GM23338 (cell line): ENCODE results near the gene CAMTA1. TPM values are rescaled to one million over a fixed set of nuclear protein-coding genes. Genes with fewer than 3 reads are reported as not detected.

ENCODE experiments used
- ATAC-seq: fragments of 200-7000 bp; cut with Tn5 transposase; 3 replicates; pipeline ENCODE4 v1.9.1; 2020
- DNase-seq: peaks from one replicate; pipeline ENCODE4 v3.0.0-alpha.2; 2015; ENCODE audit warnings: low spot score
- H2AFZ ChIP-seq: fragments of 200-600 bp; sonication (generic); 2 replicates; pipeline ENCODE4 v1.8.0; 2016; ENCODE audit warnings: antibody characterized with exemption, mild to moderate bottlenecking, moderate library complexity
- H3F3A ChIP-seq: fragments of 200-600 bp; sonication (generic); replicated peaks from 2 replicates; pipeline ENCODE4 v1.8.0; 2017; ENCODE audit warnings: antibody characterized with exemption, mixed run types, low read depth
- H3K27ac ChIP-seq: fragments of 200-600 bp; sonication (generic); 2 replicates; pipeline ENCODE4 v1.6.1; 2016; ENCODE audit warnings: low read depth
- H3K27me3 ChIP-seq: fragments of 200-600 bp; sonication (generic); 2 replicates; pipeline ENCODE4 v1.8.0; 2016; ENCODE audit warnings: mild to moderate bottlenecking, mixed run types, moderate library complexity; ENCODE audit not compliant: insufficient read depth
- H3K36me3 ChIP-seq: fragments of 200-600 bp; sonication (generic); 2 replicates; pipeline ENCODE4 v1.8.0; 2016; ENCODE audit warnings: mild to moderate bottlenecking; ENCODE audit not compliant: insufficient read depth
- H3K4me1 ChIP-seq: fragments of 200-600 bp; sonication (generic); 2 replicates; pipeline ENCODE4 v1.8.0; 2016; ENCODE audit warnings: mild to moderate bottlenecking, moderate library complexity; ENCODE audit not compliant: insufficient read depth
- H3K4me2 ChIP-seq: fragments of 200-600 bp; sonication (generic); 2 replicates; pipeline ENCODE4 v1.7.1; 2017; ENCODE audit warnings: mixed run types
- H3K4me3 ChIP-seq: fragments of 200-600 bp; sonication (generic); 2 replicates; pipeline ENCODE4 v1.6.1; 2016; ENCODE audit warnings: mixed run types
- H3K79me2 ChIP-seq: fragments of 200-600 bp; sonication (generic); replicated peaks from 2 replicates; pipeline ENCODE4 v1.8.0; 2017; ENCODE audit warnings: mild to moderate bottlenecking; ENCODE audit not compliant: insufficient read depth
- H3K9me2 ChIP-seq: fragments of 200-600 bp; sonication (generic); 2 replicates; pipeline ENCODE4 v1.8.0; 2017; ENCODE audit not compliant: insufficient read depth
- H4K20me1 ChIP-seq: fragments of 200-600 bp; sonication (generic); replicated peaks from 2 replicates; pipeline ENCODE4 v1.8.0; 2017; ENCODE audit warnings: mild to moderate bottlenecking; ENCODE audit not compliant: insufficient read depth
- H3K27ac Mint-ChIP-seq: 2 replicates; pipeline ENCODE4 v1.8.0; 2020; ENCODE audit warnings: inconsistent platforms, mild to moderate bottlenecking, moderate library complexity, mixed read lengths
- H3K27me3 Mint-ChIP-seq: 3 replicates; pipeline ENCODE4 v1.8.0; 2022; ENCODE audit warnings: low read depth, mild to moderate bottlenecking, moderate library complexity, mixed read lengths, inconsistent platforms; ENCODE audit not compliant: insufficient read depth, poor library complexity
- H3K36me3 Mint-ChIP-seq: 3 replicates; pipeline ENCODE4 v1.8.0; 2021; ENCODE audit warnings: low read depth, mild to moderate bottlenecking, inconsistent platforms, moderate library complexity, mixed read lengths
- H3K4me1 Mint-ChIP-seq: 3 replicates; pipeline ENCODE4 v1.8.0; 2020; ENCODE audit warnings: mild to moderate bottlenecking, inconsistent platforms, mixed read lengths
- H3K4me3 Mint-ChIP-seq: 3 replicates; pipeline ENCODE4 v1.8.0; 2021; ENCODE audit warnings: moderate library complexity, mild to moderate bottlenecking, inconsistent platforms, mixed read lengths
- H3K9me3 Mint-ChIP-seq: 3 replicates; pipeline ENCODE4 v1.8.0; 2020; ENCODE audit warnings: moderate library complexity, mild to moderate bottlenecking, inconsistent platforms, mixed read lengths
- POLR2AphosphoS5 ChIP-seq: IDR thresholded peaks from 2 replicates; pipeline ENCODE4 v1.6.1; 2016; ENCODE audit warnings: antibody characterized with exemption, low read depth
- REST ChIP-seq: IDR thresholded peaks from one replicate; pipeline ENCODE4 v1.6.1; 2018; ENCODE audit warnings: antibody characterized with exemption; ENCODE audit not compliant: unreplicated experiment
- ZNF462 ChIP-seq: fragments of 250-450 bp; sonication (Bioruptor Pico); IDR thresholded peaks from 2 replicates; pipeline ENCODE4 v1.5.0; 2020; ENCODE audit warnings: mild to moderate bottlenecking, moderate library complexity
- polyA plus RNA-seq: library from polyadenylated mRNA; unstranded; fragments of >200 nt; fragmentation: Nextera tagmentation; extraction: Ambion mirVana; gene quantifications from 2 replicates; pipeline ENCODE4 v1.2.1, GENCODE V29; 2016
- total RNA-seq: library from RNA; depleted of rRNA; stranded (reverse); fragments of >200 nt; shearing (Covaris generic); gene quantifications from 2 replicates; pipeline ENCODE4 v1.2.3, GENCODE V29; 2014
- TF ChIP-seq, protein P1 (sequence below): IDR thresholded peaks from 2 replicates; pipeline ENCODE4 v1.6.1; 2016; ENCODE audit warnings: antibody characterized with exemption

Gene CAMTA1
- total and polyA plus RNA-seq, 2 experiments from 2014 or later: 115 to 519 TPM

DNA sequence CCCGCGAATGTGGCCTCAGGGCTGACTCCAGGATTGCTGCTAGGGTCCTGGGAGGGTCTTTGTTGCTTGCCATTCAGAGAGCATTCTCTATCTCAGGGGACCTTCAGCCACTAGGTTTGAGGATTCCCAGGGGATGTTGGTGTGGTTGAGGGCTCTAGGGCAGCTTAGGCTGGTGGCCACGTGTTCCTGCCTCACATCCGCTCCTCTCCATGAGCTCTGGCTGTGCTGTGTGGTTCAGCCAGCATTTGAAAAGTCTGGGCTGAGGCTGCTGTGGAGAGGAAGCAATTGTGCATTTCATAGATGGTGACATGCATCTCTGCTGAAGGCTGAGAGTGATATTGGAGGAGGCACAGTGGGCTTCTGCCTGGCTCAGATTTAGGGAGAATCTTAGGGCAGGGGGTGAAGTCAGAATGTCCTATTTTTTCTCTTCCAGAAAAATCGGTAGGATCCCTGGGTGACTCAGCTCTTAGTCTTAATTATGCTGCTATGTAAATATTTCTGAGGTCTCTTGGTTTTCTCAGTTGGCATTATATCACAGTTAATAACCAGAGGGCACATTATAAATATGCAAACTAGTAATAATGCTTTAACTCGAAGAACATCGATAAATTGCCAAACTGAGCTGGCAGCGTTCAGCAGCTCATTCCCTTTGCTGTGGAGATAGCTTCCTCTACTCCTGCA, 182.3 kb downstream of the CAMTA1 start (continued):
- TF ChIP-seq REST: no peak
- TF ChIP-seq ZNF462 (CRISPR knock-in tag): no peak
- TF ChIP-seq POLR2AphosphoS5: no peak

GRCh38 chr1:6969106-6969505, 183.9 kb downstream of the CAMTA1 start:
- H3K27me3 Mint-ChIP-seq: peaks cover 6% of the 10 kb centered on the region
- H3K36me3 Mint-ChIP-seq: no peaks in the 10 kb centered on the region; the same call in 2 of the 3 replicates
- TF ChIP-seq, protein P1, sequence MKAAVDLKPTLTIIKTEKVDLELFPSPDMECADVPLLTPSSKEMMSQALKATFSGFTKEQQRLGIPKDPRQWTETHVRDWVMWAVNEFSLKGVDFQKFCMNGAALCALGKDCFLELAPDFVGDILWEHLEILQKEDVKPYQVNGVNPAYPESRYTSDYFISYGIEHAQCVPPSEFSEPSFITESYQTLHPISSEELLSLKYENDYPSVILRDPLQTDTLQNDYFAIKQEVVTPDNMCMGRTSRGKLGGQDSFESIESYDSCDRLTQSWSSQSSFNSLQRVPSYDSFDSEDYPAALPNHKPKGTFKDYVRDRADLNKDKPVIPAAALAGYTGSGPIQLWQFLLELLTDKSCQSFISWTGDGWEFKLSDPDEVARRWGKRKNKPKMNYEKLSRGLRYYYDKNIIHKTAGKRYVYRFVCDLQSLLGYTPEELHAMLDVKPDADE: no peak
- no peak for TF ChIP-seq POLR2AphosphoS5

More at GRCh38 chr1:6969106-6969505, 183.9 kb downstream of the CAMTA1 start:
- no peaks in the 10 kb centered on the region for H4K20me1 ChIP-seq
- Mint-ChIP-seq H3K4me3 (no peak overlapping the region), H3K9me3 (no peaks in the 10 kb centered on the region), H3K4me1 (peaks cover 23% of the 10 kb centered on the region), H3K27ac (no peak overlapping the region)
- no peaks in the 10 kb centered on the region for H3K79me2 ChIP-seq
- H3K9me2 ChIP-seq: no peaks in the 10 kb centered on the region
- H3K36me3 ChIP-seq: no peaks in the 10 kb centered on the region
- H3K4me3 ChIP-seq: no peak overlapping the region
- DNase-seq: no peak
- H3K27ac ChIP-seq: no peak overlapping the region
- H3K27me3 ChIP-seq: no peaks in the 10 kb centered on the region
- H3K4me2 ChIP-seq: no peak overlapping the region
- H3K4me1 ChIP-seq: peaks cover 4% of the 10 kb centered on the region; the same call in 1 of the 2 replicates
- no peak overlapping the region for H2AFZ ChIP-seq
- ATAC-seq: no peak
- no peaks in the 10 kb centered on the region for H3F3A ChIP-seq
